PFSK-1 (cell line): ENCODE results near the gene HRH1.

Experiments
- FOXP2 ChIP-seq: optimal IDR thresholded peaks from 2 replicates; pipeline ENCODE3; 2011; ENCODE audit warnings: borderline replicate concordance, control low read depth, inconsistent platforms; ENCODE audit not compliant: insufficient read depth; ENCODE audit errors: extremely low read length, extremely low read depth
- POLR2AphosphoS5 ChIP-seq: IDR thresholded peaks from 2 replicates; pipeline ENCODE4 v1.6.1; 2012; ENCODE audit warnings: low read depth, mild to moderate bottlenecking, control low read depth, low read length, moderate library complexity
- SIN3A ChIP-seq: IDR thresholded peaks from 2 replicates; pipeline ENCODE4 v1.6.1; 2012; ENCODE audit warnings: mild to moderate bottlenecking, low read length, moderate library complexity, borderline replicate concordance; ENCODE audit not compliant: insufficient read depth
- TAF1 ChIP-seq: IDR thresholded peaks from 2 replicates; pipeline ENCODE4 v1.6.1; 2012; ENCODE audit warnings: low read length, control low read depth, borderline replicate concordance; ENCODE audit not compliant: insufficient read depth
- TF ChIP-seq, protein P1 (sequence below), 2 experiments: IDR thresholded peaks; 2 replicates each; pipeline versions ENCODE4 v1.6.1 to v1.8.0; 2011 to 2012; ENCODE audit warnings: low read depth in 2 of 2, low read length in 2 of 2, control low read depth in 1 of 2, inconsistent platforms in 1 of 2, mild to moderate bottlenecking in 1 of 2, moderate library complexity in 1 of 2; ENCODE audit not compliant: insufficient read depth in 1 of 2

DNA sequence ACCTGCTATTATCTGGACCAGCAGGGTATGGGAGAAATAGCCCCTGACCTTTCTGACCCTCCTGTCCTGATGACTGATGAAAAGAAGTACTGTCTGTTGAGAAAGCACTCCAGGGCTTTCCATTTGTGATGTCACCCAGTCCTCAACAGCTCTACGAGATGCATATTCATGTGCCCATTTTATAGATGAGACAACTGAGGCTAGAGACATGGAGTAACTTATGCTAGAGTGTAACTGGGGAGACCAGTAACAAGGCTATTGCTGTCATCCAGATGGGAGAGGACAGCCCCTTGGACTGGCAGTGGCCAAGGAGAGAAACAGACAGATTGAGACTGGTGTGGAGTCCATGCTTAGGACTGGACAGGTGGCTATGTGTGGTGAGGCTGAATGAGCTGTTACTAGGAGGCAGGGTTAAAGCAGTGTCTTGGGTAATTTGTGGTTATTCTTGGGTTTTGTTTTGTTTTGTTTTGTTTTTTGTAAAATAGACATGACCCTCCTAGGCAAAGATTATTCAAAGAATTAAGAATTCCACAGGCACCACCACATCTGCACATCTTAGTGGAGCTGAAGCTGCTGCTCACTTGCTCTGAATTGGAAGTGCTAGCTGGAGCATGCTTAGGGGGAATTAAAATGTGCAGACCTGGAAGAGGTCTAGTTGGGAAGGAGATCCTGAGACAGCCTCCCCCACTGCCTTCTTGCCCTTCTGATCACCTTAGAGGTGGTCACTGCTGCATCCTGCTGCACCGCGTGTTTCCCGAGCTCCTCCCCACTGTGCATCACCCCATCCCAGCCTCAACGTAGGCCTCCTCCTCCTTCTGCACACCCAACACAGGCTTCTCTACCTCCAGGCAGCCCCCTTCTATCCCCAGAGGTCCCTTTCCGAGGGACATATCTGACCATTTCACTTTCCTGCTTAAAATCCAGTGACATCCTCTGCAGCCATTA is 8.4 kb downstream of the HRH1 start:
- TF ChIP-seq, protein P1, sequence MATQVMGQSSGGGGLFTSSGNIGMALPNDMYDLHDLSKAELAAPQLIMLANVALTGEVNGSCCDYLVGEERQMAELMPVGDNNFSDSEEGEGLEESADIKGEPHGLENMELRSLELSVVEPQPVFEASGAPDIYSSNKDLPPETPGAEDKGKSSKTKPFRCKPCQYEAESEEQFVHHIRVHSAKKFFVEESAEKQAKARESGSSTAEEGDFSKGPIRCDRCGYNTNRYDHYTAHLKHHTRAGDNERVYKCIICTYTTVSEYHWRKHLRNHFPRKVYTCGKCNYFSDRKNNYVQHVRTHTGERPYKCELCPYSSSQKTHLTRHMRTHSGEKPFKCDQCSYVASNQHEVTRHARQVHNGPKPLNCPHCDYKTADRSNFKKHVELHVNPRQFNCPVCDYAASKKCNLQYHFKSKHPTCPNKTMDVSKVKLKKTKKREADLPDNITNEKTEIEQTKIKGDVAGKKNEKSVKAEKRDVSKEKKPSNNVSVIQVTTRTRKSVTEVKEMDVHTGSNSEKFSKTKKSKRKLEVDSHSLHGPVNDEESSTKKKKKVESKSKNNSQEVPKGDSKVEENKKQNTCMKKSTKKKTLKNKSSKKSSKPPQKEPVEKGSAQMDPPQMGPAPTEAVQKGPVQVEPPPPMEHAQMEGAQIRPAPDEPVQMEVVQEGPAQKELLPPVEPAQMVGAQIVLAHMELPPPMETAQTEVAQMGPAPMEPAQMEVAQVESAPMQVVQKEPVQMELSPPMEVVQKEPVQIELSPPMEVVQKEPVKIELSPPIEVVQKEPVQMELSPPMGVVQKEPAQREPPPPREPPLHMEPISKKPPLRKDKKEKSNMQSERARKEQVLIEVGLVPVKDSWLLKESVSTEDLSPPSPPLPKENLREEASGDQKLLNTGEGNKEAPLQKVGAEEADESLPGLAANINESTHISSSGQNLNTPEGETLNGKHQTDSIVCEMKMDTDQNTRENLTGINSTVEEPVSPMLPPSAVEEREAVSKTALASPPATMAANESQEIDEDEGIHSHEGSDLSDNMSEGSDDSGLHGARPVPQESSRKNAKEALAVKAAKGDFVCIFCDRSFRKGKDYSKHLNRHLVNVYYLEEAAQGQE (IDR thresholded peaks at IDR 0.05; ENCODE audit: insufficient read depth in 1 of 2, low read depth in 2 of 2, low read length in 2 of 2), result no peak
- TF ChIP-seq TAF1, result no peak
- no peak for TF ChIP-seq POLR2AphosphoS5
- no peak for TF ChIP-seq SIN3A
- TF ChIP-seq FOXP2, result no peak
